Neuronal stem cell (in vitro differentiated cells): ENCODE measurements around the gene CCDC186.
"Not testable (repeated sequence)": the region's sequence is repeated elsewhere in the genome, so short reads cannot be mapped to it uniquely, and the experiment has no call there.

Experiments used
- DNase-seq: peaks from one replicate; pipeline ENCODE4 v3.0.0-alpha.2; 2013; ENCODE audit warnings: low spot score
- H2AFZ ChIP-seq: one replicate; pipeline ENCODE4 v1.6.1; 2013; ENCODE audit warnings: mild to moderate bottlenecking, low read length, inconsistent platforms
- H2AK5ac ChIP-seq: 2 replicates; pipeline ENCODE4 v1.6.1; 2013; ENCODE audit warnings: low read depth, mild to moderate bottlenecking, inconsistent platforms, low read length, moderate library complexity, mixed read lengths
- H2BK120ac ChIP-seq: 2 replicates; pipeline ENCODE4 v1.6.1; 2013; ENCODE audit warnings: low read depth, mild to moderate bottlenecking, inconsistent platforms, low read length, moderate library complexity, mixed read lengths
- H2BK12ac ChIP-seq: one replicate; pipeline ENCODE4 v1.6.1; 2013; ENCODE audit warnings: low read length, inconsistent platforms
- H2BK15ac ChIP-seq: 2 replicates; pipeline ENCODE4 v1.6.1; 2013; ENCODE audit warnings: mild to moderate bottlenecking, low read length, inconsistent platforms, mixed read lengths
- H2BK5ac ChIP-seq: one replicate; pipeline ENCODE4 v1.6.1; 2013; ENCODE audit warnings: inconsistent platforms, mild to moderate bottlenecking, low read length, moderate library complexity
- H3K14ac ChIP-seq: one replicate; pipeline ENCODE4 v1.6.1; 2013; ENCODE audit warnings: low read length, inconsistent platforms
- H3K18ac ChIP-seq: 2 replicates; pipeline ENCODE4 v1.6.1; 2013; ENCODE audit warnings: low read length, inconsistent platforms
- H3K23ac ChIP-seq: 2 replicates; pipeline ENCODE4 v1.6.1; 2013; ENCODE audit warnings: low read depth, mild to moderate bottlenecking, mixed read lengths, low read length, inconsistent platforms; ENCODE audit not compliant: poor library complexity
- H3K27ac ChIP-seq: replicated peaks from 3 replicates; pipeline ENCODE4 v1.5.1; 2013; ENCODE audit warnings: low read length, inconsistent platforms
- H3K27me3 ChIP-seq, 3 experiments: 2 replicates each; pipeline ENCODE4 v1.6.1; 2013; ENCODE audit warnings: low read length in 3 of 3, mild to moderate bottlenecking in 2 of 3, inconsistent platforms in 1 of 3, low read depth in 1 of 3, mixed read lengths in 1 of 3, moderate library complexity in 1 of 3; ENCODE audit not compliant: control insufficient read depth in 3 of 3, insufficient read depth in 3 of 3
- H3K36me3 ChIP-seq, 2 donors: replicated peaks in 1 of 2; 2 replicates each; pipeline ENCODE4 v1.6.1; 2013; ENCODE audit warnings: low read length in 2 of 2; ENCODE audit not compliant: control insufficient read depth in 2 of 2, insufficient read depth in 2 of 2
- H3K4ac ChIP-seq: 2 replicates; pipeline ENCODE4 v1.6.1; 2013; ENCODE audit warnings: inconsistent platforms, mild to moderate bottlenecking, low read length, moderate library complexity
- H3K4me1 ChIP-seq, 2 donors: 1 replicate in 1 of 2; 2 replicates in 1 of 2; pipeline ENCODE4 v1.6.1; 2013; ENCODE audit warnings: low read length in 2 of 2, low read depth in 1 of 2; ENCODE audit not compliant: control insufficient read depth in 2 of 2, insufficient read depth in 1 of 2
- H3K4me2 ChIP-seq: one replicate; pipeline ENCODE4 v1.6.1; 2013; ENCODE audit warnings: mild to moderate bottlenecking, low read length, inconsistent platforms; ENCODE audit not compliant: insufficient read depth, poor library complexity, severe bottlenecking
- H3K4me3 ChIP-seq, 2 donors: 2 replicates each; pipeline ENCODE4 v1.5.1; 2013; ENCODE audit warnings: low read length in 2 of 2, mild to moderate bottlenecking in 2 of 2, inconsistent platforms in 1 of 2, moderate library complexity in 1 of 2
- H3K79me1 ChIP-seq: one replicate; pipeline ENCODE4 v1.6.1; 2013; ENCODE audit warnings: low read depth, mild to moderate bottlenecking, inconsistent platforms, low read length, moderate library complexity
- H3K9ac ChIP-seq: one replicate; pipeline ENCODE4 v1.6.1; 2013; ENCODE audit warnings: mild to moderate bottlenecking, low read depth, low read length, inconsistent platforms; ENCODE audit not compliant: poor library complexity
- H3K9me3 ChIP-seq, 2 donors: replicated peaks in 1 of 2; 2 replicates each; pipeline versions ENCODE3 to v1.6.1; 2013; ENCODE audit warnings: low read length in 2 of 2, mild to moderate bottlenecking in 2 of 2, inconsistent platforms in 1 of 2, low read depth in 1 of 2, mixed read lengths in 1 of 2, moderate library complexity in 1 of 2; ENCODE audit not compliant: control insufficient read depth in 2 of 2, insufficient read depth in 1 of 2
- H4K8ac ChIP-seq: one replicate; pipeline ENCODE4 v1.6.1; 2013; ENCODE audit warnings: low read depth, mild to moderate bottlenecking, inconsistent platforms, low read length, moderate library complexity
- H4K91ac ChIP-seq: one replicate; pipeline ENCODE4 v1.6.1; 2013; ENCODE audit warnings: low read length, low read depth, mild to moderate bottlenecking, inconsistent platforms; ENCODE audit not compliant: poor library complexity
- WGBS, 2 donors: extraction: QIAGEN DNeasy Blood & Tissue Kit; methylation state at CpG; one replicate each; pipeline ENCODE4 v1.1.7; 2013; ENCODE audit warnings: missing lambda C conversion rate in 2 of 2, mixed read lengths in 1 of 2; ENCODE audit not compliant: insufficient read length in 2 of 2, insufficient replicate concordance in 1 of 2; ENCODE audit errors: extremely low coverage in 2 of 2; 5-methylcytosine and 5-hydroxymethylcytosine counted together

The CCDC186 gene

GRCh38 chr10:114157912-114158311, 16.1 kb downstream of the CCDC186 start:
- H4K91ac ChIP-seq = no peak overlapping the region
- WGBS, 2 donors = no CpG with 5 or more reads among the region's 2 CpGs
- no peak overlapping the region for H3K9ac ChIP-seq
- no peak overlapping the region for H3K18ac ChIP-seq
- no peak overlapping the region for H3K4me2 ChIP-seq
- no peaks in the 10 kb centered on the region for H3K9me3 ChIP-seq
- H3K27me3 ChIP-seq = no peaks in the 10 kb centered on the region
- no peak overlapping the region for H2AFZ ChIP-seq
- H3K27ac ChIP-seq = no peak overlapping the region
- no peak overlapping the region for H2BK120ac ChIP-seq
- H3K14ac ChIP-seq = no peak overlapping the region
- no peak overlapping the region for H2BK12ac ChIP-seq
- H3K36me3 ChIP-seq = no peaks in the 10 kb centered on the region
- H3K4ac ChIP-seq = no peak overlapping the region
- no peak overlapping the region for H2BK15ac ChIP-seq
- no peaks in the 10 kb centered on the region for H3K4me1 ChIP-seq
- no peak overlapping the region for H2BK5ac ChIP-seq
- H3K23ac ChIP-seq = no peak overlapping the region
- no peak overlapping the region for H3K4me3 ChIP-seq
- H3K79me1 ChIP-seq = no peaks in the 10 kb centered on the region
- no peak overlapping the region for H4K8ac ChIP-seq
- DNase-seq = no peak
- no peak overlapping the region for H2AK5ac ChIP-seq

- no peak overlapping the region for H3K27ac ChIP-seq
- DNase-seq = no peak
- H2BK5ac ChIP-seq = no peak overlapping the region
- H3K27me3 ChIP-seq = no peaks in the 10 kb centered on the region
- H3K18ac ChIP-seq = no peak overlapping the region
- H3K9me3 ChIP-seq = no peaks in the 10 kb centered on the region
- no peak overlapping the region for H3K4ac ChIP-seq
- WGBS, 2 donors = no CpG with 5 or more reads among the region's 1 CpG
- no peak overlapping the region for H3K4me3 ChIP-seq
- peaks cover 0 to 2% of the 10 kb centered on the region in 2 donors for H3K4me1 ChIP-seq
- no peak overlapping the region for H2AK5ac ChIP-seq
- no peaks in the 10 kb centered on the region for H3K79me1 ChIP-seq
- no peak overlapping the region for H2BK15ac ChIP-seq
- H4K8ac ChIP-seq = no peak overlapping the region
- H2BK12ac ChIP-seq = no peak overlapping the region
- H3K36me3 ChIP-seq = no peaks in the 10 kb centered on the region
- H4K91ac ChIP-seq = no peak overlapping the region
- no peak overlapping the region for H2AFZ ChIP-seq
- H2BK120ac ChIP-seq = no peak overlapping the region
- H3K4me2 ChIP-seq = no peak overlapping the region
- H3K14ac ChIP-seq = no peak overlapping the region
- no peak overlapping the region for H3K23ac ChIP-seq
- no peak overlapping the region for H3K9ac ChIP-seq
Measured at GRCh38 chr10:114151892-114152291, 22.1 kb downstream of the CCDC186 start.

- no peaks in the 10 kb centered on the region for H3K79me1 ChIP-seq
- no peaks in the 10 kb centered on the region for H3K27me3 ChIP-seq
- no peaks in the 10 kb centered on the region for H3K36me3 ChIP-seq
- H2BK15ac ChIP-seq = no peak overlapping the region
- H4K8ac ChIP-seq = no peak overlapping the region
- no peak for DNase-seq
- H2AFZ ChIP-seq = no peak overlapping the region
- H4K91ac ChIP-seq = no peak overlapping the region
- no peak overlapping the region for H3K4ac ChIP-seq
- H2AK5ac ChIP-seq = no peak overlapping the region
- no peak overlapping the region for H3K4me3 ChIP-seq
- no peak overlapping the region for H2BK120ac ChIP-seq
- no peak overlapping the region for H3K18ac ChIP-seq
- H3K9me3 ChIP-seq = no peaks in the 10 kb centered on the region
- no peak overlapping the region for H3K4me2 ChIP-seq
- H2BK5ac ChIP-seq = no peak overlapping the region
- no peak overlapping the region for H3K9ac ChIP-seq
- no peak overlapping the region for H2BK12ac ChIP-seq
- no CpG with 5 or more reads among the region's 2 CpGs for WGBS, 2 donors
- H3K4me1 ChIP-seq = peaks cover 0 to 2% of the 10 kb centered on the region in 2 donors
- H3K27ac ChIP-seq = no peak overlapping the region
- H3K14ac ChIP-seq = no peak overlapping the region
- H3K23ac ChIP-seq = no peak overlapping the region
Measured at GRCh38 chr10:114151486-114151885, 22.5 kb downstream of the CCDC186 start.

GRCh38 chr10:114149476-114149875, 24.5 kb downstream of the CCDC186 start:
- H3K14ac ChIP-seq, H3K9me3 ChIP-seq, H3K4me1 ChIP-seq, H3K27me3 ChIP-seq, H3K23ac ChIP-seq, H3K4ac ChIP-seq, H2BK5ac ChIP-seq, H2BK12ac ChIP-seq, H4K8ac ChIP-seq, H2AK5ac ChIP-seq, H3K18ac ChIP-seq, H2BK120ac ChIP-seq, DNase-seq, H3K4me2 ChIP-seq, H3K79me1 ChIP-seq, H3K4me3 ChIP-seq, H3K27ac ChIP-seq, H3K36me3 ChIP-seq, H2BK15ac ChIP-seq, H4K91ac ChIP-seq, H2AFZ ChIP-seq: not testable (repeated sequence)
- H3K9ac ChIP-seq = peak overlapping the region; percentile 44
- WGBS, 2 donors = 100% methylated on average over 1 of the region's 3 CpGs; no CpG with 5 or more reads in 1 of the 2 donors
